ENCODE results near the gene STRN4.
"Not testable (repeated sequence)": the region's sequence is repeated elsewhere in the genome, so short reads cannot be mapped to it uniquely, and the experiment has no call there.

STRN4 gene, protein sequence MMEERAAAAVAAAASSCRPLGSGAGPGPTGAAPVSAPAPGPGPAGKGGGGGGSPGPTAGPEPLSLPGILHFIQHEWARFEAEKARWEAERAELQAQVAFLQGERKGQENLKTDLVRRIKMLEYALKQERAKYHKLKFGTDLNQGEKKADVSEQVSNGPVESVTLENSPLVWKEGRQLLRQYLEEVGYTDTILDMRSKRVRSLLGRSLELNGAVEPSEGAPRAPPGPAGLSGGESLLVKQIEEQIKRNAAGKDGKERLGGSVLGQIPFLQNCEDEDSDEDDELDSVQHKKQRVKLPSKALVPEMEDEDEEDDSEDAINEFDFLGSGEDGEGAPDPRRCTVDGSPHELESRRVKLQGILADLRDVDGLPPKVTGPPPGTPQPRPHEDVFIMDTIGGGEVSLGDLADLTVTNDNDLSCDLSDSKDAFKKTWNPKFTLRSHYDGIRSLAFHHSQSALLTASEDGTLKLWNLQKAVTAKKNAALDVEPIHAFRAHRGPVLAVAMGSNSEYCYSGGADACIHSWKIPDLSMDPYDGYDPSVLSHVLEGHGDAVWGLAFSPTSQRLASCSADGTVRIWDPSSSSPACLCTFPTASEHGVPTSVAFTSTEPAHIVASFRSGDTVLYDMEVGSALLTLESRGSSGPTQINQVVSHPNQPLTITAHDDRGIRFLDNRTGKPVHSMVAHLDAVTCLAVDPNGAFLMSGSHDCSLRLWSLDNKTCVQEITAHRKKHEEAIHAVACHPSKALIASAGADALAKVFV

GRCh38 chr19:46746281-46747057 is at the start of gene STRN4:
TSS of gene STRN4 (minus strand) at chr19:46746450. CDS start at chr19:46746430, 20 bp downstream.
- in situ Hi-C loops (cut with MboI; ENCODE audit: low sequenced_read_pairs), result no loop called here

GRCh38 chr19:46791944-46792343 is 45.7 kb upstream of the STRN4 start:
- in situ Hi-C loops (cut with MboI; ENCODE audit: low sequenced_read_pairs), result no loop called here

DNA sequence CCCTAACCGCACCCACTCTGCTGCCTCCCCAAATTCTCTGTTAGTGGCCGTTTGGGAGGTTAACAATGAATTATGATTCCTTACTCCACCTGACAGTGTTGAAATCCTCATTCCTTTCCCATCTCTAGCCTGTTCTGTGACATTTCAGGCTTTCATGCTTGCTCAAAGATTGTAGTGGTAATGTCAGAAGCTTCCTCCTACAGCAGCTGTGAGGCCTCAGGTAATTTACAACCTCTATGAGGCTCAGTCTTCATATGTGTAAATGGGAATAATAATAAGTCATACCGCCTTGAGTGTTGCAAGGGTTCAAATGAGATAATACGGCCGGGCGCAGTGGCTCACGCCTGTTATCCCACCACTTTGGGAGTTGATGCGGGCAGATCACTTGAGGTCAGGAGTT is 43.1 kb upstream of the STRN4 start:
- in situ Hi-C loops (cut with MboI; ENCODE audit: low sequenced_read_pairs), result no loop called here

GRCh38 chr19:46788968-46789338 is 42.7 kb upstream of the STRN4 start:
- in situ Hi-C loops (cut with MboI; ENCODE audit: low sequenced_read_pairs), result no loop called here

DNA sequence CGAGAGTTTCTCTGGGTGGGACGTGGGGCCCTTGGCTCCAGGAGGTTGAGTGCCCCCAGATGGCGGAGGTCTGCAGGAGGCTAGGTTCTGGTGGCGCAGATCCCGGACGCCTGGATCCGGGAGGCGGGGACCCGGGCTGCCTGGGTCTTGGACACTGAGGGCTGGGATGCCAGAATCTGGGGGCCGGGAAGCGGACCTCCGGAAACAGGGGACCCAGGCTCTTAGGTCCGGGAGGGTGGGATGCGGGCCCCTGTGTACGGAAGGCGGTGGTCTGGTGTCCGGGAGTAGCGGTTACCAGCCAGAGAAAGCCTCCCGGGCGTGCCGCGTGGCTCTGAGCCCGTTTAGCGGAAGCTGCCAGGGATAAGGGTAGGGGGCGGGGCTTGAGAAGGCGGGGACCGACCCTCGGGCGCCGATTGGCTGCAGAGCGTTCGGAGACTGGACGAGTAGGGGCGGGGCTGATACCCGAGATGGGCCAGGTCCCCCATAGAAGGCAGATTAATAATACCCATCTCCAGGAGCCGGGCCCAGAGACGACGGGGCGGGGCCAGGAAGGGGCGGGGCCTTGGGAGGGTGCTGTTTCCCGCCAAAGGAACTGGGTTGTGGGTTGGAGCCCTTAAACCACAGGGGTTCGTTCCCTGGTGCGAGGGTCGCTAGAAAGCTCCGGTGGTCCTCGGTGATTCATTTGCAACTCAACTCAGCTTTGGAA is 42.2 kb upstream of the STRN4 start, which contains the start of gene SLC1A5:
SLC1A5 (minus strand) TSS at position 333 of the 706 bp plus-strand sequence. CDS start 629 bp downstream, outside the sequence.
- in situ Hi-C loops (cut with MboI; ENCODE audit: low sequenced_read_pairs), result no loop called here

- in situ Hi-C loops (cut with MboI; ENCODE audit: low sequenced_read_pairs), result no loop called here
Measured at GRCh38 chr19:46787331-46788261, 41.3 kb upstream of the STRN4 start.

GRCh38 chr19:46787040-46787330 is 40.7 kb upstream of the STRN4 start:
- in situ Hi-C loops (cut with MboI; ENCODE audit: low sequenced_read_pairs), result no loop called here

DNA sequence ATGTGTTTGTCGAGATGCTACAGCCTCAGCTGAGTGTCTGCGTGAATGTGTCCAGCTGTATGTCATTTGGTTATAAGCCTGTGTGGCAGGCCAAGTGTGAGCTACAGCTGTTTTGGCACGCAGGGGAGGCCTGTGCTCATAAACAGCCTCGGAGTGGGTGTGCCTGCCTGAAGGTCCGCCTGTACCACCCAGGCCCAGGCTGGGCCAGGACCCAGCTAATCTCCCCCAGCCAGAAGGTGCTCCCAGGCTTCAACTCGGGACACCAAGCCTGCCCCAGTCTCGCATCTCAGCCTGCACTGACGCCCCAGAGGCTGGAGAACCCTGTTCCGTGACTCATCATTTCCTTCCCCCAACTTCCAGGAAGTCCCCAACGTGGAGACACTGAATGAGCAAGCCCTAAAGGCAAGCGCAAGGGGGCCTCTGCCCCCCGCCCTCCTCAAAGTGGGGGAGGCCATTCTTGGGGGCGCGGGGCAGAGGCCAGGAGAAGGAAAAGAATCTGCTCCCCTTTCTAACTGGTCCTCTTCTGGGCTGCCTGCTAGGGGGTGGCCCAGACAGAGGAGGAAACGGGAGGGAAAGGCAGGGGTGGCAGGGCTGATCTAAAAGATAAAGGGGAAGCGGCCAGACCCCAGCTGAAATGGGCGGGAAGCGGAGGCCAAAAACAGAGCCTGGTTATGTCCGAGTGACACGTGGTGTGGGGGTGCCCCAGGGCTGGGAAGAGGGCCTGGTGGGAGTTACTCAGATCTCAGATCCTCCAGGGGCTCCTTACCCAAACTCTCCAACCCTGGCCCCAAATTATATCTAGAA is 40.2 kb upstream of the STRN4 start:
- in situ Hi-C loops (cut with MboI; ENCODE audit: low sequenced_read_pairs), result no loop called here

DNA sequence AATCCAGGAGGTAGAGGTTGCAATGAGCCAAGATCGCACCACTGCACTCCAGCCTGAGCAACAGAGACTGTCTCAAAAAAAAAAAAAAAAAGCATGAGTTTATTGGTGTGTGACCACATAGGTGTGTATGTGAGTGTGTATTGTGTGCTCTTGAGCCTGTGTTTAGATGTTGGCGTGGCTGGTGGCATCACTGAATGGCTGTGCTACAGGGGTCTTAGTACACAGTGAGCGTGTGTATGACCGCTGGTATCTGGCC is 39.7 kb upstream of the STRN4 start:
- in situ Hi-C loops (cut with MboI; ENCODE audit: low sequenced_read_pairs), result no loop called here

- in situ Hi-C loops (cut with MboI; ENCODE audit: low sequenced_read_pairs), result no loop called here
Measured at GRCh38 chr19:46785054-46785979, 39.1 kb upstream of the STRN4 start.

GRCh38 chr19:46784262-46785053 is 38.2 kb upstream of the STRN4 start:
- in situ Hi-C loops (cut with MboI; ENCODE audit: low sequenced_read_pairs), result no loop called here

DNA sequence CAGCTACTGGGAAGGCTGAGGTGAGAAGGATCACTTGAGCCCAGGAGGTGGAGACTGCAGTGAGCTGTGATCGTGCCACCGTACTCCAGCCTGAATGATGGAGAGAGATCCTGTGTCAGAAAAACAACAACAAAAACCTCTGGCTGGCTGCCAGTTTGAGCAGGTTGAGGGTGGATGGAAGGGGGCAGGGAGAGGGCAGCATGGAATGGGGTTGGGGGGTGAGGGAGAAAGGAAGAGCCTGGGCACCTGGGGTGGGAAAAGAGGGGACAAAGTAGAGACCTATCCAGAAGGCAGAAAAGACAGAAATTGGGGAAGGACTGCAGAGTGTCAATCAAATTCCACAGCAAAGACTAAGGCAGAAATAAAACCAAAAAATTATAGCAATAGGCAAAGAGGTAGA is 37.4 kb upstream of the STRN4 start:
- in situ Hi-C loops (cut with MboI; ENCODE audit: low sequenced_read_pairs), result no loop called here

DNA sequence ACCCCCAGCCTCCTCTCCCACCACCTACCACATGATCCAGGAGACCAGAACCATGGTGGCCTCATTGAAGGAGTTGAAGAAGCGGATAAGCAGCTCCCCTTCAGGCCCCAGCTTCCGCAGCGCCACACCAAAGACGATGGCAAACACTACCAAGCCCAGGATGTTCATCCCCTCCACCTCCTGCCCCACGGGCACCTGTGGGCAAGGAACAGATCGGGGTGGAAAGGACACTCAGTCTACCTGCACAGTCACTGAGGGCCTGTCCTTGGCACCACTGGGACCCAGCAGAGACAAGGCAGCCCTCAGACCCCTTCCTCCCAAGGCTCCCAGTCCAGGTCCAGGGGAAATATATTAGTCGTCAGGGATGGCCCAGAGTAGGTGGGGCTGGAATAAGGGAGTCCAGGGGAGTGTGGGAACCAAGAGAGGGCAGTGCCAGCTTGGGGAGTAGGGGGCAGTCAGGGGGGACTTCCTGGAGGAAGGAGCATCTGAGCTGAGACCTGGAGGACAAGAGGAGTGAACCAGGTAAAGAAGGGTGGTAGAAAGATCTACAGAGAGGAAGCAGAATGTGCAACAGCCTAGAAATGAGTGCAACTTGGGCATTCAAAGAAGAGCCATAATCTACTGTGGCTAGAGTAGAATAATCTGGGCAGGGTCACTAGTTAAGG is 36.2 kb upstream of the STRN4 start:
- in situ Hi-C loops (cut with MboI; ENCODE audit: low sequenced_read_pairs), result no loop called here

GRCh38 chr19:46777956-46778645 is 31.9 kb upstream of the STRN4 start:
- in situ Hi-C loops (cut with MboI; ENCODE audit: low sequenced_read_pairs), result not testable (repeated sequence)

- in situ Hi-C loops (cut with MboI; ENCODE audit: low sequenced_read_pairs), result no loop called here
Measured at GRCh38 chr19:46776927-46777911, 31.0 kb upstream of the STRN4 start.

Data from HL-60/S4 treated with retinoic acid at 250 ng/mL for 4 days and 3 days (cell line).